AG04450 (cell line): ENCODE measurements around the gene PLET1. TPM values are rescaled to one million over a fixed set of nuclear protein-coding genes. Genes with fewer than 3 reads are reported as not detected.
A peak's percentile ranks its signal among the peaks of the same experiment; 100 is the strongest.

Experiments used
- CTCF ChIA-PET: fragments of 300-600, 350-600 bp; formaldehyde crosslinking; extraction: SDS; loops from one replicate; lab custom pipeline; 2022; ENCODE audit warnings: antibody characterized with exemption, inconsistent platforms; lab: Charles Lee
- POLR2A ChIA-PET: fragments of 350-600 bp; formaldehyde crosslinking; extraction: SDS; loops from one replicate; lab custom pipeline; 2021; ENCODE audit warnings: antibody characterized with exemption, inconsistent platforms; lab: Yijun Ruan, JAX
- DNase-seq: peaks from one replicate; pipeline ENCODE4 v3.0.0-alpha.2; 2011; ENCODE audit warnings: low read depth, low spot score
- H3K27ac ChIP-seq: one replicate; pipeline ENCODE4 v1.5.1; 2012; ENCODE audit warnings: low read depth, low read length, control low read depth
- H3K27me3 ChIP-seq: one replicate; pipeline ENCODE4 v1.6.0; 2012; ENCODE audit warnings: low read length; ENCODE audit not compliant: control insufficient read depth, insufficient read depth
- H3K4me3 ChIP-seq: 2 replicates; pipeline ENCODE4 v1.5.1; 2011; ENCODE audit warnings: mild to moderate bottlenecking, low read depth, low read length, control low read depth
- H3K9me3 ChIP-seq: 2 replicates; pipeline ENCODE4 v1.5.1; 2012; ENCODE audit warnings: low read length; ENCODE audit not compliant: control insufficient read depth, insufficient read depth
- polyA plus RNA-seq: library from polyadenylated mRNA; depleted of rRNA; stranded (reverse); fragments of >200 nt; gene quantifications from 2 replicates; pipeline ENCODE4 v1.2.3, GENCODE V29; 2011
- TF ChIP-seq, protein P1 (sequence below): IDR thresholded peaks from 2 replicates; pipeline ENCODE4 v1.5.1; 2011; ENCODE audit warnings: low read depth, low read length, control low read depth, inconsistent platforms

Gene PLET1
- polyA plus RNA-seq, 1 experiment = not detected

DNA sequence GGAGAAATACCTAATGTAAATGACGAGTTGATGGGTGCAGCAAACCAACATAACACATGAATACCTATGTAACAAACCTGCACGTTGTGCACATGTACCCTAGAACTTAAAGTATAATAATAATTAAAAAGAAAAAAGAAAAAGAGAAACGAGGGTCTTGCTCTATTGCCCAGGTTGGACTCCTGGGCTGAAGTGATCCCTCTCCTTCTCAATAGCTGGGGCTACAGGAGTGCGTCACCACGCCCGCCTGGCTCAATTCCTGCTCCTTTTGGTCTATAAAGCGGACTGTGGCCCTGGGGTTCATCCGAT lies 35.0 kb downstream of the PLET1 start:
- H3K9me3 ChIP-seq = no peaks in the 10 kb centered on the region
- TF ChIP-seq, protein P1, sequence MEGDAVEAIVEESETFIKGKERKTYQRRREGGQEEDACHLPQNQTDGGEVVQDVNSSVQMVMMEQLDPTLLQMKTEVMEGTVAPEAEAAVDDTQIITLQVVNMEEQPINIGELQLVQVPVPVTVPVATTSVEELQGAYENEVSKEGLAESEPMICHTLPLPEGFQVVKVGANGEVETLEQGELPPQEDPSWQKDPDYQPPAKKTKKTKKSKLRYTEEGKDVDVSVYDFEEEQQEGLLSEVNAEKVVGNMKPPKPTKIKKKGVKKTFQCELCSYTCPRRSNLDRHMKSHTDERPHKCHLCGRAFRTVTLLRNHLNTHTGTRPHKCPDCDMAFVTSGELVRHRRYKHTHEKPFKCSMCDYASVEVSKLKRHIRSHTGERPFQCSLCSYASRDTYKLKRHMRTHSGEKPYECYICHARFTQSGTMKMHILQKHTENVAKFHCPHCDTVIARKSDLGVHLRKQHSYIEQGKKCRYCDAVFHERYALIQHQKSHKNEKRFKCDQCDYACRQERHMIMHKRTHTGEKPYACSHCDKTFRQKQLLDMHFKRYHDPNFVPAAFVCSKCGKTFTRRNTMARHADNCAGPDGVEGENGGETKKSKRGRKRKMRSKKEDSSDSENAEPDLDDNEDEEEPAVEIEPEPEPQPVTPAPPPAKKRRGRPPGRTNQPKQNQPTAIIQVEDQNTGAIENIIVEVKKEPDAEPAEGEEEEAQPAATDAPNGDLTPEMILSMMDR = no peak
- peak overlapping the region; percentile 81 for H3K4me3 ChIP-seq
- DNase-seq = no peak
- ChIA-PET CTCF (interaction anchor here (0.7 to 15.0 kb wide), 4 partner anchors 10 to 1064 kb away, joined by 3 to 711 read pairs (median 4); no protein-coding TSS in a partner anchor), POLR2A (interaction anchor here (0.7 kb wide), 1 partner anchor 15 kb away, joined by 3 read pairs; no protein-coding TSS in a partner anchor)
- peak overlapping the region; percentile 95 for H3K27ac ChIP-seq
- no peaks in the 10 kb centered on the region for H3K27me3 ChIP-seq

DNA sequence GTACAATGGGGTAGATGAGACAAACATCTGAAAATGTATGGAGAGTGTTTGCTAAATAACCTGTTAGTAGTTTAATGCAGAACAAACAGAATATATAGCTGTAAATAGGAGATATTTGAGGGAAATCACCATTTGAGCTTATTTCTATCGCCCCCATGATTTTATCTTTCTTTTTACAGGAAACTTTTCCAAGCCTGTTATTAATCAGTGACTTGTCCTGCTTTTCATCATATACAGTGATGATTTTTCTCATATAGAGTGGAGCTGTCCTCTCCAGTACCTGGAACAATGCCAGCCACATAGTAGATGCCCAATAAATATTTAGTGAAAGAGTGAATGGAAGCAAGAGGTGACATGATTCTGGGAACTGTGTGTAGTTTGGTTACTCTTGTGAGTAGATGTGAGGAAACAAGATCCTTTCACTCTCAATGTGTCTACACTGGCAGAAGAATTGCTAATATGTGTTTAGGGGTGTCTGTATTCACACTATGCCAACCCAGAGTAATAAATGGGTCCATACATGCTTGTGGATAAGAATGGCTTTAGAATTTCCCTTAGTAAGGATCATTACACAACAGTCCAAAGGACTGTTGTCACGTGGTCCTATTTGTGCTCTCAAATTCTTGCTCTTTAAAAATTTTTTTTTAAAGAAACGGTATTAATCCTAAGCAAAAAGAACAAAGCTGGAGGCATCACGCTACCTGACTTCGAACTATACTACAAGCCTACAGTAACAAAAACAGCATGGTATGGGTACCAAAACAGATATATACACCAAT lies 36.7 kb downstream of the PLET1 start:
- H3K9me3 ChIP-seq = no peaks in the 10 kb centered on the region
- ChIA-PET CTCF (interaction anchor here (1.0 to 15.0 kb wide), 4 partner anchors 13 to 1066 kb away, joined by 3 to 711 read pairs (median 10); no protein-coding TSS in a partner anchor), POLR2A (no interaction called here)
- no peak overlapping the region for H3K4me3 ChIP-seq
- DNase-seq = no peak
- H3K27me3 ChIP-seq = no peaks in the 10 kb centered on the region
- H3K27ac ChIP-seq = no peak overlapping the region
- TF ChIP-seq, protein P1 = no peak

DNA sequence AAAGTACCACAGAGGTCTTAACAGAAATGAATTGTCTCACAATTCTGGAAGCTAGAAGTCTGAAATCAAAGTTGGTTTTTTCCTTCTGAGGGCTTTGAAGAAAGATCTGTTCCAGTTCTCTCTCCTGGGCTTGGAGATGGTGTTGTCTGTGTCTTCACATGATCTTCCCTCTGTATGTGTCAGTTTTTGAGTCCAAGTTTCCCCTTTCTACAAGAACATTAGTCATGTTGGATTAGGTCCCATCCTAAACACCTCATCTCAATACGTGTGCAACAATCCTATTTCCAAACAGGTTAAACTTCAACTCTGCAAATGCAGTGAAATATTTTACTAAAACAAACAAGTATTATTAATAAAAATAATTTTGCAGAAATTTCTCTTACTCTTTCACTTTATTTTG lies 37.5 kb downstream of the PLET1 start:
- DNase-seq = no peak
- TF ChIP-seq, protein P1 = no peak
- Histone ChIP-seq H3K27ac (no peak overlapping the region), H3K27me3 (no peaks in the 10 kb centered on the region), H3K9me3 (no peaks in the 10 kb centered on the region), H3K4me3 (no peak overlapping the region)
- ChIA-PET POLR2A (no interaction called here), CTCF (interaction anchor here (1.0 to 15.0 kb wide), 4 partner anchors 14 to 1066 kb away, joined by 3 to 711 read pairs (median 10); no protein-coding TSS in a partner anchor)

DNA sequence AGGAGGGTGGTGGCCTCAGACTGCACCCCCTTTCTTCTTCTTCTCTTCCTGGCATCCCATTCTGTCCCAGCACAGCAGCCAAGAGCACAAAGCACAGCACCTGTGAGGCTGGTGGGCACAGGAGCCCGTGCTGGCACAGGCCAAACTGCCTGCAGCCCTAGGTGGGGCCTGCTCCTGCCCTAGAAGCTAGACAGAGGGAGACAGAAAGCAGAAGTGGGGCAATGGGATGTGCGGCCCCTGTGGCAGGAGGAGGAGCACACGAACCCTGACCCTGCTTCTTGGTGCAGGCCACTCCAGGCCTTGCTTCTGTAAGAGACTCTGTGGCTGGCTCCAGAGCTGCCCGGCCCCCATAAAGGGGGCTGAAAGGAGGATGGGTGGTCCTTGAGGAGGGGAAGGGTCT lies 38.4 kb downstream of the PLET1 start:
- DNase-seq = no peak
- H3K27ac ChIP-seq = no peak overlapping the region
- POLR2A ChIA-PET = no interaction called here
- no peaks in the 10 kb centered on the region for H3K27me3 ChIP-seq
- H3K9me3 ChIP-seq = no peaks in the 10 kb centered on the region
- CTCF ChIA-PET = interaction anchor here (1.7 to 15.0 kb wide), 3 partner anchors 59 to 1067 kb away, joined by 10 to 711 read pairs (median 11); no protein-coding TSS in a partner anchor
- H3K4me3 ChIP-seq = no peak overlapping the region
- TF ChIP-seq, protein P1 = no peak

DNA sequence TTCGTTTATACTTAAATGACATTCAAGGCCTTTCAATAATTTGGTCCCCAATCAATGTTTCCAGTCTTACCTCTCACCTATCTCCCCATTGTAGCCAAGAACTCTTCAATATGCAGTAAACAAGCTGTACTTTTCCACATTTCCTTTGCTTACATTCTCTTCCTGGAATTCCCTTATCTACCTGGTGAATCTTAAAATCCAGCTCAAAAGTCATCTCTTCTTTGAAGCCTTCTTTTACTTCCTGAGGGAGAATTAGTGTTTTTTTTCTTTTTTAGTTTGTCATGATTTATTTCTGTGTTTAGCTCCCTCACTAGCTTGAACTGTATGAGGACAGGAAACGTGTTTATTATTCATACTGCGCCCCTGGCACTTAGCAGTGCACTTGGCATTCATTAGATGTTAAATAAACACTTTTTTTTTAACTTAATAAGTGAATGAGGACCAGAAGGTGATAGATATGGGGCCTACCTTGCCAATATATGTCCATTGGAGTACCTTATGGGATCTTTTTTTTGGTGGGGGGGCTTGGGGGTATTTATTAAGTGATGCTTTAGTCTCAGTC lies 39.3 kb downstream of the PLET1 start:
- H3K27me3 ChIP-seq = no peaks in the 10 kb centered on the region
- TF ChIP-seq, protein P1 = no peak
- POLR2A ChIA-PET = interaction anchor here (0.8 kb wide), 1 partner anchor 59 kb away, joined by 6 read pairs; no protein-coding TSS in a partner anchor
- DNase-seq = no peak
- H3K9me3 ChIP-seq = no peaks in the 10 kb centered on the region
- CTCF ChIA-PET = interaction anchor here (1.0 to 15.0 kb wide), 7 partner anchors 23 to 1068 kb away, joined by 3 to 711 read pairs (median 3); no protein-coding TSS in a partner anchor
- H3K4me3 ChIP-seq = no peak overlapping the region
- H3K27ac ChIP-seq = no peak overlapping the region
